Ascending aorta (tissue), 2 donors: ENCODE measurements around the gene ECM2. TPM values are rescaled to one million over a fixed set of nuclear protein-coding genes. Genes with fewer than 3 reads are reported as not detected.

Source experiments
- DNase-seq, 2 donors: peaks; one replicate each; pipeline ENCODE4 v3.0.0-alpha.2; 2019; ENCODE audit warnings: low spot score in 2 of 2
- H3K27ac ChIP-seq, 2 donors: fragments of 200-600 bp; sonication (generic); one replicate each; pipeline ENCODE4 v1.5.1; 2016 to 2017; ENCODE audit warnings: mild to moderate bottlenecking in 1 of 2
- H3K27me3 ChIP-seq: fragments of 200-600 bp; sonication (generic); one replicate; pipeline ENCODE4 v1.5.1; 2017
- H3K36me3 ChIP-seq, 2 donors: fragments of 200-600 bp; sonication (generic); one replicate each; pipeline ENCODE4 v1.5.1; 2016
- H3K4me1 ChIP-seq, 2 donors: fragments of 200-600 bp; sonication (generic); one replicate each; pipeline ENCODE4 v1.5.1; 2016 to 2017; ENCODE audit warnings: mild to moderate bottlenecking in 1 of 2
- H3K4me3 ChIP-seq, 2 donors: fragments of 200-600 bp; sonication (generic); one replicate each; pipeline ENCODE4 v1.5.1; 2016 to 2017; ENCODE audit warnings: mild to moderate bottlenecking in 1 of 2
- H3K9me3 ChIP-seq, 2 donors: fragments of 200-600 bp; sonication (generic); one replicate each; pipeline ENCODE4 v1.5.1; 2016
- CTCF ChIP-seq, 3 experiments: fragments of 200-600 bp in 2 of 3; fragments of 450-650 bp in 1 of 3; sonication (generic) in 2 of 3; IDR thresholded peaks; one replicate each; pipeline ENCODE4 v1.5.1; 2016 to 2019; ENCODE audit warnings: antibody characterized with exemption in 3 of 3, mild to moderate bottlenecking in 1 of 3, moderate library complexity in 1 of 3
- intact Hi-C: fragments of 100-400 bp; cut with DNase I; formaldehyde crosslinking; loops from one replicate; pipeline ENCODE4 v1.15.1; 2023
- total RNA-seq: library from RNA; depleted of rRNA; stranded (reverse); fragments of >200 nt; gene quantifications from one replicate; pipeline ENCODE4 v1.1.0, GENCODE V29; 2016

The ECM2 gene
- total RNA-seq, 1 donor from 2014 or later = 20.1 TPM

GRCh38 chr9:92527832-92528521 is 7.8 kb downstream of the ECM2 start:
- no peaks in the 10 kb centered on the region for H3K4me1 ChIP-seq
- H3K36me3 ChIP-seq = no peaks in the 10 kb centered on the region
- no peak for TF ChIP-seq CTCF (IDR thresholded peaks at IDR 0.05)
- H3K4me3 ChIP-seq = no peak overlapping the region
- H3K27me3 ChIP-seq = no peaks in the 10 kb centered on the region
- H3K9me3 ChIP-seq = peaks cover 3 to 29% of the 10 kb centered on the region in 2 donors
- peak overlapping the region; percentile 11 to 44 for H3K27ac ChIP-seq
- intact Hi-C loops = no loop called here
- no peak for DNase-seq

GRCh38 chr9:92527291-92527828 is 8.4 kb downstream of the ECM2 start:
- Histone ChIP-seq H3K27me3 (no peaks in the 10 kb centered on the region), H3K36me3 (peaks cover 0 to under 1% of the 10 kb centered on the region in 2 donors), H3K9me3 (peaks cover 0 to 24% of the 10 kb centered on the region in 2 donors), H3K4me3 (no peak overlapping the region), H3K4me1 (no peaks in the 10 kb centered on the region), H3K27ac (peak overlapping the region in 1 of 2 donors; percentile 11)
- intact Hi-C loops = no loop called here
- no peak for TF ChIP-seq CTCF (IDR thresholded peaks at IDR 0.05)
- DNase-seq = no peak

GRCh38 chr9:92525306-92525705 is 10.5 kb downstream of the ECM2 start:
- DNase-seq = no peak
- Histone ChIP-seq H3K27ac (no peak overlapping the region), H3K27me3 (no peaks in the 10 kb centered on the region), H3K4me1 (no peaks in the 10 kb centered on the region), H3K36me3 (peaks cover 0 to 10% of the 10 kb centered on the region in 2 donors), H3K9me3 (peaks cover 0 to 5% of the 10 kb centered on the region in 2 donors), H3K4me3 (no peak overlapping the region)
- no peak for TF ChIP-seq CTCF (IDR thresholded peaks at IDR 0.05)
- intact Hi-C loops = no loop called here

- TF ChIP-seq CTCF (IDR thresholded peaks at IDR 0.05) = no peak
- H3K36me3 ChIP-seq = peaks cover 0 to 14% of the 10 kb centered on the region in 2 donors
- no peaks in the 10 kb centered on the region for H3K27me3 ChIP-seq
- no peaks in the 10 kb centered on the region for H3K4me1 ChIP-seq
- intact Hi-C loops = no loop called here
- H3K9me3 ChIP-seq = peaks cover 0 to under 1% of the 10 kb centered on the region in 2 donors
- no peak overlapping the region for H3K4me3 ChIP-seq
- peak overlapping the region in 1 of 2 donors; percentile 16 for H3K27ac ChIP-seq
- DNase-seq = no peak
These were observed 10.9 kb downstream of the ECM2 start for GRCh38 chr9:92524881-92525280.

GRCh38 chr9:92522983-92523970 is 12.5 kb downstream of the ECM2 start:
- TF ChIP-seq CTCF (IDR thresholded peaks at IDR 0.05) = no peak
- Histone ChIP-seq H3K4me1 (no peaks in the 10 kb centered on the region), H3K27ac (no peak overlapping the region), H3K36me3 (peaks cover 0 to 24% of the 10 kb centered on the region in 2 donors), H3K9me3 (no peaks in the 10 kb centered on the region), H3K27me3 (no peaks in the 10 kb centered on the region), H3K4me3 (no peak overlapping the region)
- intact Hi-C loops = no loop called here
- DNase-seq = no peak
